Thyroid gland (tissue), 4 donors: ENCODE measurements around the gene IL17B. TPM values are rescaled to one million over a fixed set of nuclear protein-coding genes. Genes with fewer than 3 reads are reported as not detected.

Source experiments
- DNase-seq, 2 donors: peaks; one replicate each; pipeline ENCODE4 v3.0.0-alpha.2; 2019
- H3K27ac ChIP-seq, 3 donors: fragments of 200-600 bp; sonication (generic); 1 replicate in 2 of 3; 2 replicates in 1 of 3; pipeline ENCODE4 v1.5.1; 2016 to 2019; ENCODE audit warnings: mild to moderate bottlenecking in 1 of 3, moderate library complexity in 1 of 3
- H3K27me3 ChIP-seq: fragments of 200-600 bp; sonication (generic); one replicate; pipeline ENCODE4 v1.5.1; 2019
- H3K36me3 ChIP-seq, 2 donors: fragments of 200-600 bp; sonication (generic); one replicate each; pipeline ENCODE4 v1.5.1; 2016 to 2019
- H3K4me1 ChIP-seq, 2 donors: fragments of 200-600 bp; sonication (generic); one replicate each; pipeline ENCODE4 v1.5.1; 2017 to 2019
- H3K4me3 ChIP-seq, 3 donors: fragments of 200-600 bp; sonication (generic); replicated peaks in 1 of 3; 1 replicate in 2 of 3; 2 replicates in 1 of 3; pipeline ENCODE4 v1.5.1; 2016; ENCODE audit warnings: mild to moderate bottlenecking in 1 of 3
- H3K9me3 ChIP-seq: fragments of 200-600 bp; sonication (generic); one replicate; pipeline ENCODE4 v1.5.1; 2017
- CTCF ChIP-seq, 6 experiments: fragments of 200-600 bp in 3 of 6; fragments of 450-650 bp in 3 of 6; sonication (generic) in 3 of 6; IDR thresholded peaks; one replicate each; pipeline ENCODE4 v1.5.1; 2016 to 2019; ENCODE audit warnings: antibody characterized with exemption in 6 of 6, mild to moderate bottlenecking in 2 of 6, inconsistent platforms in 1 of 6, moderate library complexity in 1 of 6
- POLR2A ChIP-seq, 2 donors: fragments of 450-650 bp; IDR thresholded peaks; one replicate each; pipeline ENCODE4 v1.6.1; 2017; ENCODE audit warnings: antibody characterized with exemption in 2 of 2, mild to moderate bottlenecking in 2 of 2, moderate library complexity in 1 of 2
- WGBS, 2 donors: methylation state at CpG; one replicate each; pipeline ENCODE4 v1.1.5; 2017; 5-methylcytosine and 5-hydroxymethylcytosine counted together
- intact Hi-C: fragments of 100-400 bp; cut with DNase I; formaldehyde crosslinking; loops from one replicate; pipeline ENCODE4 v1.15.1; 2023
- total RNA-seq, 4 donors: library from RNA; depleted of rRNA; stranded (reverse); fragments of >200 nt; gene quantifications; one replicate each; pipeline ENCODE4 v1.2.3, GENCODE V29; 2016

IL17B gene
- total RNA-seq, 4 donors from 2014 or later = 1.7 TPM; not detected in 3

GRCh38 chr5:149381261-149381985 is 2.3 kb upstream of the IL17B start:
- H3K27ac ChIP-seq = peak overlapping the region in 1 of 3 donors; percentile 35
- H3K4me1 ChIP-seq = peaks cover 0 to 9% of the 10 kb centered on the region in 2 donors
- H3K9me3 ChIP-seq = no peaks in the 10 kb centered on the region
- no peak for DNase-seq
- 61 to 84% methylated on average over 5 to 7 of the region's 8 CpGs for WGBS, 2 donors
- H3K36me3 ChIP-seq = no peaks in the 10 kb centered on the region
- H3K27me3 ChIP-seq = no peaks in the 10 kb centered on the region
- intact Hi-C loops = loop anchor here (2.0 to 5.0 kb wide), 2 partner anchors 53 to 186 kb away; no protein-coding TSS in a partner anchor
- no peak for TF ChIP-seq CTCF (IDR thresholded peaks at IDR 0.05)
- no peak for TF ChIP-seq POLR2A (IDR thresholded peaks at IDR 0.05)
- no peak overlapping the region for H3K4me3 ChIP-seq

- Histone ChIP-seq H3K36me3 (no peaks in the 10 kb centered on the region), H3K27ac (no peak overlapping the region), H3K4me3 (no peak overlapping the region), H3K27me3 (no peaks in the 10 kb centered on the region), H3K9me3 (no peaks in the 10 kb centered on the region), H3K4me1 (peaks cover 0 to 9% of the 10 kb centered on the region in 2 donors)
- WGBS, 2 donors = 73 to 78% methylated on average over 16 of the region's 16 CpGs
- intact Hi-C loops = loop anchor here (2.0 to 5.0 kb wide), 2 partner anchors 54 to 187 kb away; no protein-coding TSS in a partner anchor
- DNase-seq = no peak
- TF ChIP-seq POLR2A (IDR thresholded peaks at IDR 0.05) (no peak), CTCF (IDR thresholded peaks at IDR 0.05) (no peak)
These were observed 1.5 kb upstream of the IL17B start for GRCh38 chr5:149380466-149381121.

GRCh38 chr5:149379818-149380374 is 804 bp upstream of the IL17B start:
- no peaks in the 10 kb centered on the region for H3K27me3 ChIP-seq
- H3K27ac ChIP-seq = no peak overlapping the region
- H3K4me1 ChIP-seq = peaks cover 0 to 9% of the 10 kb centered on the region in 2 donors
- no peaks in the 10 kb centered on the region for H3K36me3 ChIP-seq
- H3K4me3 ChIP-seq = no peak overlapping the region
- intact Hi-C loops = loop anchor here (2.0 to 5.0 kb wide), 2 partner anchors 55 to 187 kb away; no protein-coding TSS in a partner anchor
- WGBS, 2 donors = 75 to 76% methylated on average over 5 of the region's 5 CpGs
- no peak for DNase-seq
- no peaks in the 10 kb centered on the region for H3K9me3 ChIP-seq
- TF ChIP-seq CTCF (IDR thresholded peaks at IDR 0.05) = no peak
- no peak for TF ChIP-seq POLR2A (IDR thresholded peaks at IDR 0.05)

GRCh38 chr5:149378241-149378820 is 761 bp downstream of the IL17B start:
- DNase-seq = no peak
- Histone ChIP-seq H3K4me1 (peaks cover 0 to 9% of the 10 kb centered on the region in 2 donors), H3K9me3 (no peaks in the 10 kb centered on the region), H3K4me3 (no peak overlapping the region), H3K27ac (no peak overlapping the region), H3K27me3 (no peaks in the 10 kb centered on the region), H3K36me3 (no peaks in the 10 kb centered on the region)
- TF ChIP-seq POLR2A (IDR thresholded peaks at IDR 0.05) = no peak
- TF ChIP-seq CTCF (IDR thresholded peaks at IDR 0.05) = no peak
- WGBS, 2 donors = 55 to 57% methylated on average over 5 of the region's 5 CpGs
- intact Hi-C loops = no loop called here
